Fibroblast of lung (primary cell): ENCODE results near the gene SHC4. TPM values are rescaled to one million over a fixed set of nuclear protein-coding genes. Genes with fewer than 3 reads are reported as not detected.

Source experiments
- DNase-seq, 2 donors: peaks; one replicate each; pipeline versions ENCODE4 v3.0.0 to v3.0.0-alpha.2; 2010; ENCODE audit warnings: low read depth in 2 of 2
- H2AFZ ChIP-seq: 2 replicates; pipeline ENCODE4 v1.5.1; 2012; ENCODE audit warnings: low read length, control low read depth, inconsistent platforms
- H3K27ac ChIP-seq: 2 replicates; pipeline ENCODE4 v1.5.1; 2011; ENCODE audit warnings: low read length, control low read depth; ENCODE audit not compliant: insufficient read depth
- H3K27me3 ChIP-seq: 2 replicates; pipeline ENCODE4 v1.5.1; 2011; ENCODE audit warnings: mild to moderate bottlenecking, low read length; ENCODE audit not compliant: control insufficient read depth, insufficient read depth
- H3K36me3 ChIP-seq: 2 replicates; pipeline ENCODE4 v1.5.1; 2011; ENCODE audit warnings: low read length; ENCODE audit not compliant: control insufficient read depth, insufficient read depth
- H3K4me1 ChIP-seq: 2 replicates; pipeline ENCODE4 v1.5.1; 2011; ENCODE audit warnings: low read length; ENCODE audit not compliant: control insufficient read depth, insufficient read depth; ENCODE audit errors: extremely low read depth
- H3K4me2 ChIP-seq: 2 replicates; pipeline ENCODE4 v1.5.1; 2011; ENCODE audit warnings: low read length, control low read depth; ENCODE audit not compliant: insufficient read depth; ENCODE audit errors: extremely low read depth
- H3K4me3 ChIP-seq, 4 experiments: fragments of 200-600 bp in 1 of 4; sonication (generic) in 1 of 4; replicated peaks in 1 of 4; 2 replicates each; pipeline ENCODE4 v1.5.1; 2011 to 2016; ENCODE audit warnings: low read length in 4 of 4, low read depth in 3 of 4, mild to moderate bottlenecking in 3 of 4, control low read depth in 2 of 4, inconsistent platforms in 1 of 4, mixed read lengths in 1 of 4; ENCODE audit not compliant: insufficient read depth in 1 of 4; ENCODE audit errors: control extremely low read depth in 1 of 4
- H3K79me2 ChIP-seq: 2 replicates; pipeline ENCODE4 v1.5.1; 2012; ENCODE audit warnings: mild to moderate bottlenecking, low read length, inconsistent platforms; ENCODE audit not compliant: control insufficient read depth, insufficient read depth
- H3K9ac ChIP-seq: 2 replicates; pipeline ENCODE4 v1.5.1; 2011; ENCODE audit warnings: mild to moderate bottlenecking, low read length, control low read depth; ENCODE audit not compliant: insufficient read depth
- H3K9me3 ChIP-seq: 2 replicates; pipeline ENCODE4 v1.5.1; 2012; ENCODE audit warnings: low read depth, low read length; ENCODE audit not compliant: control insufficient read depth, insufficient read depth
- H4K20me1 ChIP-seq: 2 replicates; pipeline ENCODE4 v1.5.1; 2011; ENCODE audit warnings: low read length; ENCODE audit not compliant: control insufficient read depth, insufficient read depth; ENCODE audit errors: extremely low read depth
- CTCF ChIP-seq, 2 donors: IDR thresholded peaks in 1 of 2; conservative IDR thresholded peaks in 1 of 2; 1 replicate in 1 of 2; 2 replicates in 1 of 2; pipeline ENCODE4 v1.5.1; 2011 to 2012; ENCODE audit warnings: low read length in 2 of 2, control low read depth in 1 of 2, inconsistent platforms in 1 of 2, low read depth in 1 of 2, mild to moderate bottlenecking in 1 of 2
- EZH2 ChIP-seq: IDR thresholded peaks from 2 replicates; pipeline ENCODE4 v1.5.1; 2012; ENCODE audit warnings: low read length, control low read depth, mild to moderate bottlenecking; ENCODE audit errors: missing control alignments
- polyA plus RNA-seq, 2 donors: library from polyadenylated mRNA; depleted of rRNA in 1 of 2; stranded (reverse) in 1 of 2; unstranded in 1 of 2; fragments of >200 nt; gene quantifications; 2 replicates each; pipeline ENCODE4 v1.2.1, GENCODE V29; 2011 to 2012; ENCODE audit warnings: missing spikeins in 1 of 2
- total RNA-seq: library from RNA; depleted of rRNA; stranded (reverse); fragments of >200 nt; gene quantifications from 2 replicates; pipeline ENCODE4 v1.2.1, GENCODE V29; 2014

SHC4 gene
- total and polyA plus RNA-seq, 2 donors (not counting 1 experiment from before 2014, with no cell fraction given), result 0.75 to 1.5 TPM

GRCh38 chr15:48936666-48937065, 27.1 kb downstream of the SHC4 start:
- Histone ChIP-seq H3K79me2 (no peaks in the 10 kb centered on the region), H3K9ac (no peak overlapping the region), H3K4me2 (no peak overlapping the region), H4K20me1 (no peaks in the 10 kb centered on the region), H3K4me3 (no peak overlapping the region), H3K4me1 (peaks cover 17% of the 10 kb centered on the region), H3K36me3 (no peaks in the 10 kb centered on the region), H2AFZ (no peak overlapping the region), H3K27ac (no peak overlapping the region), H3K27me3 (no peaks in the 10 kb centered on the region), H3K9me3 (no peaks in the 10 kb centered on the region)
- peak; percentile 14 to 92 for DNase-seq
- TF ChIP-seq CTCF (conservative IDR thresholded peaks at IDR 0.05 in 1 of 2, IDR thresholded peaks at IDR 0.05 in 1 of 2; ENCODE audit: low read depth in 1 of 2, low read length in 2 of 2) (no peak), EZH2 (no peak)

- no peak overlapping the region for H3K4me2 ChIP-seq
These were observed 28.5 kb downstream of the SHC4 start for GRCh38 chr15:48935236-48935635.

GRCh38 chr15:48930735-48931134, 33.0 kb downstream of the SHC4 start:
- H3K4me3 ChIP-seq, result no peak overlapping the region
- H3K27ac ChIP-seq, result no peak overlapping the region
- no peak for DNase-seq
- H3K27me3 ChIP-seq, result no peaks in the 10 kb centered on the region
- no peak overlapping the region for H3K4me2 ChIP-seq
- TF ChIP-seq EZH2 (no peak), CTCF (conservative IDR thresholded peaks at IDR 0.05 in 1 of 2, IDR thresholded peaks at IDR 0.05 in 1 of 2; ENCODE audit: low read depth in 1 of 2, low read length in 2 of 2) (no peak)
- no peak overlapping the region for H2AFZ ChIP-seq
- no peaks in the 10 kb centered on the region for H3K4me1 ChIP-seq
- no peaks in the 10 kb centered on the region for H3K79me2 ChIP-seq
- H3K36me3 ChIP-seq, result no peaks in the 10 kb centered on the region
- H3K9ac ChIP-seq, result no peak overlapping the region
- no peaks in the 10 kb centered on the region for H3K9me3 ChIP-seq
- H4K20me1 ChIP-seq, result no peaks in the 10 kb centered on the region

More at GRCh38 chr15:48935236-48935635, 28.5 kb downstream of the SHC4 start:
- Histone ChIP-seq H3K27me3 (no peaks in the 10 kb centered on the region), H3K36me3 (no peaks in the 10 kb centered on the region), H3K4me1 (peaks cover 14% of the 10 kb centered on the region), H3K79me2 (no peaks in the 10 kb centered on the region), H3K4me3 (no peak overlapping the region), H4K20me1 (no peaks in the 10 kb centered on the region), H2AFZ (no peak overlapping the region), H3K9ac (no peak overlapping the region), H3K27ac (no peak overlapping the region), H3K9me3 (no peaks in the 10 kb centered on the region)
- DNase-seq, result peak in 1 of 2 donors; percentile 18
- TF ChIP-seq EZH2, result no peak
- TF ChIP-seq CTCF (conservative IDR thresholded peaks at IDR 0.05 in 1 of 2, IDR thresholded peaks at IDR 0.05 in 1 of 2; ENCODE audit: low read depth in 1 of 2, low read length in 2 of 2), result no peak
